Kasumi-1 (cell line): ENCODE data around the gene EMC7.
"Not testable (repeated sequence)": the region's sequence is repeated elsewhere in the genome, so short reads cannot be mapped to it uniquely, and the experiment has no call there.

Experiments
- DNase-seq, 2 experiments: peaks; one replicate each; lab custom pipeline; 2025; lab: John Stamatoyannopoulos, UW

The EMC7 gene

DNA sequence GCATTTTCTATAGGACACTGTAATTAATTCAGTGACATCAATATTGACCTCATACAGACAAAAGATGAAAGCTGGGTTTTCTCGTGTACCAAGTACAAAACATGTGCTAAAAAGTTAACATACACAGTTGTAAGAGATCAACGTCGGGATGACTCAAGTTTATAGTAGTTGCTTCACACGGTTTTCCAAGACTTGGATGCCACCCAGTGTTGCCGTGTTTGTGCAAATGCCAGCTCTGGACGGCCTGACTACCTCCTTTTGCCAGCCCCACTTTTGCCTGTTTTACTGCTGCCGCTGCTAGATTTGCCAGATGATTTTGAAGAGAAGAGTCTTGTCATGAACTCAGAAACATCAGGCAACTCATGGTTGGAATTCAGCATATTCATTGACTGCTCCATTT lies 17.6 kb downstream of the EMC7 start:
- no peak for DNase-seq

DNA sequence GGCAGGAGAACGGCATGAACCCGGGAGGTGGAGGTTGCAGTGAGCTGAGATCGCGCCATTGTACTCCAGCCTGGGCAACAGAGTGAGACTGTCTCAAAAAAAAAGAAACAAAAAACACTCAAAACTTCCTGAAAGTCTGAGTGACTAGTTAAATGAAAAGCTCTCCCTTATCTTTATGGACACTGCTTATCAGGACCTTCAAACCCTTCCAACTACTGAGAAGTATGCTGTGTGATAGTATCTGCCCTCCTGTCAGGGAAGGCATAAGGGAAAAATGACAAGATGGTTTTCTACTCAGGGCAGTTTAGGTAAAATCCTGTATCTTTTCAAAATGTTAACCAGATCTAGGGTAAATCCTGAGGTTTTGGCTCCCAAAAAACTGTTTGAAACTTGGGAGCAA lies 21.8 kb downstream of the EMC7 start:
- DNase-seq: no peak

- no peak for DNase-seq
Measured at GRCh38 chr15:34078900-34079299, 22.8 kb downstream of the EMC7 start.

DNA sequence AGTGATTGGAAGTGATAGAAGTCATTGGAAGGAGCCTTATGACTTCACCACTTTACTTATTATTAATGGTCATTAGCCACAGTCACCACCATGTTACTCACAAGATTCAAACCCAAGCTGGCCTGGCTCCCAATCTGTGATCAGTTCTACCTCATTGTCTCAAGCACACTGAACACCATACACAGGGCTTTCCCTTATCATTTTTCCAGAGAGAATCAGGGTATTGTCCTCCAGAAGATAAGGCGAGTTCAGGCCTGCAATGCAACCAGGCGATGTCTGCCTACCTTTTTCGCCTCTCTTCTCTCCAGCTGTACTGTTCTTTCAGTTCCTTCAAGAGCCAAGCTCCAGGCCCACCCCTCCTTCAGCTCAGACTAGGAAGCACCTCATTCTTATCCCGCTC lies 24.9 kb downstream of the EMC7 start:
- DNase-seq: no peak

DNA sequence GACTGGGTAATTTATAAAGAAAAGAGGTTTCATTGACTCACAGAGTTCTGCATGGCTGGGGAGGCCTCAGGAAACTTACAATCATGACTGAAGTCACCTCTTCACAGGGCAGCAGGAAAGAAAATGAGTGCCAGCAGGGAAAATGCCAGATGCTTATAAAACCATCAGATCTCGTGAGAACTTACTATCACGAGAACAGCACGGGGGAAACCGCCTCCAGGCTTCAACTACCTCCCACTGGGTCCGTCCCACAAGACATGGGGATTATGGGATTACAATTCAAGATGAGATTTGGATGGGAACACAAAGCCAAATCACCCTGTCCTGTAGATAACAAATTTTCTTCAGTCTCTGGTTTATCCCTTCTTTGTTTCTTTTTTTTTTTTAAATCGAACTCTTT lies 31.7 kb downstream of the EMC7 start:
- DNase-seq: no peak

- DNase-seq: no peak
Measured at GRCh38 chr15:34065941-34066340, 35.7 kb downstream of the EMC7 start.

DNA sequence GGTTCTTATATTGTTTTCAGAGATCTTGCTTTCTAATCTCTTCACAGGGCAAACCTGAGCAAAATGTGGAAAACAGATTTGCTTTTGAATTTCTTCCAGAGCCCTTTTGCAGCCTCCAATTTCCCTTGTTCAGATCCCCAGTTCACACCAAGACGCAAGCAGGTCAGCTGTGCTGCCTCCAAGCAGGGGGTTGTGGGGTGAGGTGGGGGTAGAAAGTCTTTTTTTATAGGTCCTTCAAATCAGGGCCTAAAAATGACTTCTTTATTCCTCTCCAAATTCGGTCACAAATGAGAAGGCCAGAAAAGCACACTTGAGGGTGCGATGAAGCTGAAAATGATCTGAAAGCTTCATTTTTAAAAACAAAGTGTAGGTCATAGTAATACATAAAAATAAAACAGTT lies 36.4 kb downstream of the EMC7 start:
- DNase-seq: no peak

GRCh38 chr15:34064438-34064837 lies 37.2 kb downstream of the EMC7 start:
- no peak for DNase-seq

DNA sequence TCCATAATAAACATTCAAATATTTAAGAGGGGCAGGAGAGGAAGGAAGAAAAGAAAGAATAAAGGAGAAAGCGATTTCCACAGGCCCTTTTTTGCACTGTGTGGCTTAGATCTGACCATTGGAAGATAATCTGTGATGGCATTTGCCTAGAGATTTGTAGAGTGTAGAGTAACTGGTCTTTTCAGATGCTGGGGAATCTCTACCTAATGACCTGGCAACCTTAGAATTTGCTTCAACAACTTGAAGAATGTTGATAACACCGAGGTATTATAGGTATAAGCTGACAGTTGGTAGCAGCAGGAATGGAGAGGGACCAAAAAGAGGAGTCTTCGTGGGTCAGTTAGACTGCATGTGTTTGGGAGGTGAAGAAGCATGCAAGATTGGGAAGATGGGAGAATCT lies 41.7 kb downstream of the EMC7 start:
- no peak for DNase-seq

DNA sequence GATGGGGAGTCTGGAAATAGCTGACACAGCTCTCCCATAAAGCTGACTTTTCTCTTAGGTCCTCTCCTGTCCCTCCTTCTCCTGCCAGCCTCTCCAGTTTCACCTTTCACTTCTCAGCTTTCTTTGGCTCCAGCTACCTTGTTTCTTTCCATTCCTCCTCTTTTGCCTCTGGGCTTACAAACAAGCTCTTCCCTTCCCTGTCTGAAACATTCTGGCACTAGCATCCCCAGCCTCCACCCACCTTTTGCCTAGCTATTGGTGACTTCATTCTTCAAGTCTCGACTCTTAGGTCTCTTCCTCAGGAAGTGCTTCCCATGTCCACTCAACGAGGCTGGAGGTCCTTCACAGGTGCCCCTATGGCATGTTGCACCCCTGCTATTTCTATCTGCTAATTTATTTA lies 42.2 kb downstream of the EMC7 start:
- no peak for DNase-seq

DNA sequence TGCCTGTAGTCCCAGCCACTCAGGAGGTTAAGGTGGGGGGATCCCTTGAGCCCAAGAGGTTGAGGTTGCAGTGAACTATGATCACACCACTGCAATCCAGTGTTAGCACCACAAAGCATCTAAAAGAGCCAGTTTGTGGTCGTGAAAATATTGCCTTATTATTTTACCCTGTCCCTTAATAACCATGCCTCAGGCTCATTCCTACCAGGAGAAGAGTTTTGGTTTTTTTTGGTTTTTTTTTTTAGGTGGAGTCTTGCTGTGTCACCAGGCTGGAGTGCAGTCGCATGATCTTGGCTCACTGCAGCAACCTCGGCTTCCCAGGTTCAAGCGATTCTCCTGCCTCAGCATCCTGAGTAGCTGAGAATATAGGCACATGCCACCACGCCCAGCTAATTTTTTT lies 44.8 kb downstream of the EMC7 start:
- no peak for DNase-seq

- no peak for DNase-seq
Measured at GRCh38 chr15:34055868-34056595, 45.6 kb downstream of the EMC7 start.

GRCh38 chr15:34054081-34054707 lies 47.5 kb downstream of the EMC7 start:
- DNase-seq: no peak

GRCh38 chr15:34050385-34050784 lies 51.3 kb downstream of the EMC7 start:
- not testable (repeated sequence) for DNase-seq

DNA sequence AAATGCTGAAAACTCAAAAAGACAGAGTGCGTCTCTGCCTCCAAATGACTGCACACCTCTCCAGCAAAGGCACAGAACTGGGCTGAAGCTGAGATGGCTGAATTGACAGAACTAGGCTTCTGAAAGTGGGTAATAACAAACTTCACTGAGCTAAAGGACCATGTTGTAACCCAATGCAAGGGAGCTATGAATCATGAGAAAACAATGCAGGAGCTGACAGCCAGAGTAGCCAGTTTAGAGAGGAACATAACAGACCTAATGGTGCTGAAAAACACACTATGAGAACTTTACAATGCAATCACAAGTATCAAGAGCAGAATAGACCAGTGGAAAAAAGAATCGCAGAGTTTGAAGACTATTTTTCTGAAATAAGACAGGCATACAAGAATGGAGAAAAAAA lies 52.5 kb downstream of the EMC7 start:
- DNase-seq: no peak

DNA sequence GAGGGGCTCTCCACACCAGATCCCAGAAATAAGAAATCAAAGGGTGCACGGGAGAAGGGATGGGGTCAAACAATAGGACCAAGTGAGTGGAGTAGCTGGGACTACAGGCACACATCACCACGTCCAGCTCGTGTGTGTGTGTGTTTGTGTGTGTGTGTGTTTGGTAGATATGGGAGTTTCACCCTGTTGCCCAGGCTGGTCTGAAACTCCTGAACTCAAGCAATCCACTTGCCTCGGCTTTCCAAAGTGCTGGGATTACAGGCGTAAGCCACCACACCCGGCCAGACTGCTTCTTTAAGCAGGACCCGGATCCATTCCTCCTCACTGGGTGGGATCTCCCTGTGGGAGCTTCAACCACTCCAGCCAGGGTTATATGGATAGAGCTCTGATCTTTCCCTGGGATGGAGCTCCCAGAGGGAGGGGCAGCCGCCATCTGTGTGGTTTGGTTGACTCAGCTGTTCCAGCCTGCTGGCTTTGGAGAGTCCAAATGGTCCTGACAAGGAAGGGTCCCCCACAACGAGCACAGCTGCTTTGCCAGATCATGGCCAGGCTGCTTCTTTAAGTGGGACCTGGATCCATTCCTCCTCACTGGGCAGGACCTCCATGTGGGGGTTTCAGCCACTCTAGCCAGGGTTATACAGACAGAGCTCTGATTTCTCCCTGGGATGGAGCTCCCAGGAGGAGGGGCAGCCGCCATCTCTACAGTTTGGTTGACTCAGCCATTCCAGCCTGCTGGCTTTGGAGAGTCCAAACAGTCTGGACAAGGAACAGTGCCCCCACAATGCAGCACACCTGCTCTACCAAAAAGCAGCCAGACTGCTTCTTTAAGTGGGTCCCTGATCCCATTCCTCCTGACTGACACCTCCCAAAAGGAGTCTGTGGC lies 53.5 kb downstream of the EMC7 start:
- no peak for DNase-seq

- DNase-seq: no peak
Measured at GRCh38 chr15:34046471-34047145, 55.1 kb downstream of the EMC7 start.

DNA sequence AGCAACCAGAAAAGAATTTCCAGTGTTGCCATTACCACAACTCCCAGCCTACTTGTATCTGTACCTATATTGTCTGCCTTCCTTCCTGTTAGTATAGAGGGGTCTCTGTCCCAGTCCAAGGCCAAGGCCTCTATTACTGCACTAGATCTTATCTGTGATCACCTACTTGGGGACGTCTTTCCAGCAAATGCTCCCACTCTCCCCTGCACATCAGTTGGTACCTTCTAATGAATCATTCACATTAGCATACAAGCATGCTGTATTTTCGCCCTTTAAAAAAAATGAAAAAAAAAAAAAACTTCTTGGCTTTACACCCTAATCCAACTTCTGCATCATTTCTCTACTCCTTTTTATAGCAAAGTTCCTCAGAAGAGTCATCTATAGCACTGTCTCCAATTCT lies 57.8 kb downstream of the EMC7 start:
- no peak for DNase-seq

DNA sequence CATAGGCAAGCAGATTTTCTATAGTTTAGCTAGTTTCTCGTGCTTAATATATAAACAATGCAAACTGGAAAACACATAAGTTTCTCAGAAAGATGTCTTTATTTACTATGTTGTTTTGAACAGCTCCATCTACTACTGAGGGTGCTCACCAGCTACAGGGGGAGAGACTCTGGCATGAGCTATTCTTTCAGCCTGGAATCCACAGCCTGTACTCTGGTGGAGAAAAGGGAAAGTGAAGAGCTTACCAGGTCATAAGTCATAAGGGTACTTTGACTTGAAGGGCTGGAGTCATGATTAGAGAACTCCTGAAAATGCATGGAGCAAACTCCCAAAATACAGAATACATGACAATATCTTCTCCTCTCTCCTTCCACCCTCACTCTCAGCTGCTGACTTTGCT lies 58.3 kb downstream of the EMC7 start:
- DNase-seq: no peak

DNA sequence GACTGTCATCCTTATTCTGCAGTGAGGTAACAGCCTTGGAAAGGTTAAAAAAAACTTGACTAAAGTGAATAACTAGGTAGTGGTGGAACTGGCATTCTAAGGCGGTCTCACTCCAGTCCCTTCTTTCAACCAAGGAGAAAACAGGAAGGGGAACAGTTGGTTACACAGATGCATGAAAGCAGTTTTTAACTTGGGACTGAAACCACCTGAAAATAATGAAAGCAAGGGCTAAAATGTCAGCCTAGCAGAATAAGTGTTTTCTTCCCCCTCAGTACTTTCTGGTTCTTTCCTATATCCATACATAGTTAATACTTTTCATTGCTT lies 61.9 kb downstream of the EMC7 start:
- peak; percentile 14 to 33 for DNase-seq

DNA sequence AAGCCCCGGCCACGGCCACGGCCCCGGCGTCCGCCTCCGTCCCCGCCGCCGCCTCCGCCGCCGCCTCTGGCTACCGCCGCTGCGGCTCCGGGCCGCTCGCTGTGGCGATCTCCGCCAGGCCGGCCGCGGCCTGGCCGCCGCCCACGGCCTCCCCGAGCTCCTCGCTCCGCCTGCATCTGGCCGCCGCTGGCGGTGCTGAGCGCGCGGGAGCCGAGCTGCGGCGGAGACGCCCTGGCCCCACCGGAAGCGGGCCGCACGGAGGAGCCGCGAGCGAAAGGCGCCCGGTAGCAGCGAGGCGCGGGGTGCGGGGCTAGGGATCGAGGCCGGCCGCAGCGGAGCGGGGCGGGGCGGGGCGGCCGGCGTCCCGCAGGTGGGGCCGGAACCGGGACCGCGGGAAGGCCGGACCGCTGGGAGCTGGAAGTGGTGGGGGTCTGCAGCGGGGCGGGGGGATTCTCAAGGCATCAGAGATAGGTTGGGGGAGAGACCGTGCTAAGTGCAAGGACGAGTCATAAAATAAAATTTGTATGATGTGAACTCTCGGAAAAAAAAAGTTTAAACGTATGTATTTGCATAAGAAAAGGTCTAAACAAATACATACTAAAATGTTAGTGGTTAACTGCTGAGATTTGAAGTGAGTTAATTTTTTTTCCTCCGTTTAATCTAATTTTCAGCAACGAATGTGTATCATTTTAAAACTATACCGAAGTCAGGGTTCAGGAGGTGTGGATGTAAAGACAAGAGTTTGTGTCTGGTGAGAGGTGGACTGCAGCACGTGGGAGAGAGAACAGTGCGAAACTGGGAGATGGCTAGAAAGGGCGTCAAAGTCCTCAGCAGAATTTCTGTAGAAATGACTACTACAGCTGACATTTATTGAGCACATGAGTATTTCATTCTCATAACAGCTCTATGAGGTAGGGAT lies 62.5 kb downstream of the EMC7 start, which contains the start of gene AVEN:
AVEN (minus strand) TSS at position 334 of the 919 bp plus-strand sequence; CDS start at position 176, 158 bp downstream.
- DNase-seq: peak in 1 of 2 experiments; percentile 33
